Esophagus squamous epithelium (tissue), 5 donors: ENCODE data around the gene NCOA7. TPM values are rescaled to one million over a fixed set of nuclear protein-coding genes. Genes with fewer than 3 reads are reported as not detected.

Source experiments
- DNase-seq: peaks from one replicate; lab custom pipeline; 2025; lab: John Stamatoyannopoulos, UW
- H3K27ac ChIP-seq, 4 donors: fragments of 200-600 bp; sonication (generic); one replicate each; pipeline ENCODE4 v1.5.1; 2016 to 2019; ENCODE audit warnings: mild to moderate bottlenecking in 1 of 4
- H3K27me3 ChIP-seq, 4 donors: fragments of 200-600 bp; sonication (generic); 1 replicate in 3 of 4; 2 replicates in 1 of 4; pipeline versions ENCODE4 v1.5.1 to v1.6.0; 2017 to 2021; ENCODE audit warnings: antibody characterized with exemption in 1 of 4
- H3K36me3 ChIP-seq, 3 donors: fragments of 200-600 bp; sonication (generic); one replicate each; pipeline ENCODE4 v1.5.1; 2016 to 2019
- H3K4me1 ChIP-seq, 3 donors: fragments of 200-600 bp; sonication (generic); one replicate each; pipeline ENCODE4 v1.5.1; 2017 to 2019
- H3K4me3 ChIP-seq, 4 donors: fragments of 200-600 bp; sonication (generic); 1 replicate in 3 of 4; 2 replicates in 1 of 4; pipeline ENCODE4 v1.5.1; 2016 to 2019; ENCODE audit warnings: mild to moderate bottlenecking in 2 of 4, moderate library complexity in 1 of 4
- H3K9me3 ChIP-seq, 3 donors: fragments of 200-600 bp; sonication (generic); one replicate each; pipeline ENCODE4 v1.5.1; 2016 to 2019
- CTCF ChIP-seq, 6 experiments: fragments of 450-650 bp in 4 of 6; fragments of 200-600 bp in 2 of 6; sonication (generic) in 2 of 6; IDR thresholded peaks; one replicate each; pipeline ENCODE4 v1.5.1; 2016 to 2019; ENCODE audit warnings: antibody characterized with exemption in 6 of 6, mild to moderate bottlenecking in 4 of 6, moderate library complexity in 4 of 6
- POLR2A ChIP-seq, 4 donors: fragments of 450-650 bp; IDR thresholded peaks; one replicate each; pipeline ENCODE4 v1.6.1; 2017; ENCODE audit warnings: antibody characterized with exemption in 4 of 4, mild to moderate bottlenecking in 4 of 4, moderate library complexity in 3 of 4
- WGBS, 2 donors: methylation state at CpG; one replicate each; pipeline ENCODE4 v1.1.5; 2018; 5-methylcytosine and 5-hydroxymethylcytosine counted together
- intact Hi-C: fragments of 100-400 bp; cut with DNase I; formaldehyde crosslinking; loops from one replicate; pipeline ENCODE4 v1.15.0; 2022
- total RNA-seq, 4 donors: library from RNA; depleted of rRNA; stranded (reverse); fragments of >200 nt; gene quantifications; one replicate each; pipeline ENCODE4 v1.1.0, GENCODE V29; 2016
- donor health status: DM: yes; HTN: yes; CAD: no.

The NCOA7 gene
- total RNA-seq, 4 donors from 2014 or later, result 30.9 to 85.1 (median 45.8) TPM

- Histone ChIP-seq H3K4me3 (peak overlapping the region in 1 of 4 donors; percentile 57), H3K27ac (peak overlapping the region; percentile 84 to 93 (median 89)), H3K36me3 (peaks cover 5 to 54% (median 6%) of the 10 kb centered on the region in 3 donors), H3K9me3 (no peaks in the 10 kb centered on the region), H3K27me3 (no peaks in the 10 kb centered on the region), H3K4me1 (peaks cover 0 to 64% (median 15%) of the 10 kb centered on the region in 3 donors)
- intact Hi-C loops, result no loop called here
- TF ChIP-seq CTCF (IDR thresholded peaks at IDR 0.05), result no peak
- TF ChIP-seq POLR2A (IDR thresholded peaks at IDR 0.05), result no peak
- no peak for DNase-seq
- WGBS, 2 donors, result 58 to 70% methylated on average over 3 to 4 of the region's 4 CpGs
These were observed 127.5 kb downstream of the NCOA7 start for GRCh38 chr6:125918230-125918629.

- Histone ChIP-seq H3K4me3 (peak overlapping the region; percentile 36 to 57 (median 45)), H3K27ac (peak overlapping the region; percentile 84 to 93 (median 89)), H3K36me3 (peaks cover 6 to 61% (median 7%) of the 10 kb centered on the region in 3 donors), H3K27me3 (no peaks in the 10 kb centered on the region), H3K4me1 (peaks cover 0 to 66% (median 15%) of the 10 kb centered on the region in 3 donors), H3K9me3 (no peaks in the 10 kb centered on the region)
- peak in 1 of 6 experiments; percentile 3 for TF ChIP-seq CTCF (IDR thresholded peaks at IDR 0.05)
- peak in 3 of 4 donors; percentile 55 to 76 (median 61) for TF ChIP-seq POLR2A (IDR thresholded peaks at IDR 0.05)
- intact Hi-C loops, result no loop called here
- whole genome bisulfite sequencing, 2 donors, result 10 to 18% methylated on average over 11 to 12 of the region's 13 CpGs
- DNase-seq, result no peak
These were observed 128.2 kb downstream of the NCOA7 start for GRCh38 chr6:125918681-125919566.

- no peak for TF ChIP-seq POLR2A (IDR thresholded peaks at IDR 0.05)
- no peak for TF ChIP-seq CTCF (IDR thresholded peaks at IDR 0.05)
- DNase-seq, result no peak
- intact Hi-C loops, result no loop called here
- Histone ChIP-seq H3K4me3 (peak overlapping the region; percentile 36 to 57 (median 45)), H3K9me3 (no peaks in the 10 kb centered on the region), H3K27me3 (no peaks in the 10 kb centered on the region), H3K27ac (peak overlapping the region; percentile 80 to 93 (median 89)), H3K36me3 (peaks cover 7 to 68% (median 7%) of the 10 kb centered on the region in 3 donors), H3K4me1 (peaks cover 3 to 68% (median 15%) of the 10 kb centered on the region in 3 donors)
- 16 to 43% methylated on average over 3 of the region's 3 CpGs for WGBS, 2 donors
These were observed 128.9 kb downstream of the NCOA7 start for GRCh38 chr6:125919618-125920017.

GRCh38 chr6:125922322-125922860 lies 131.6 kb downstream of the NCOA7 start:
- no peak for DNase-seq
- 34 to 63% methylated on average over 8 of the region's 8 CpGs for WGBS, 2 donors
- Histone ChIP-seq H3K4me1 (peaks cover 6 to 84% (median 15%) of the 10 kb centered on the region in 3 donors), H3K9me3 (no peaks in the 10 kb centered on the region), H3K4me3 (peak overlapping the region in 1 of 4 donors; percentile 57), H3K27me3 (no peaks in the 10 kb centered on the region), H3K36me3 (peaks cover 7 to 70% (median 12%) of the 10 kb centered on the region in 3 donors), H3K27ac (peak overlapping the region in 3 of 4 donors; percentile 45 to 93 (median 65))
- TF ChIP-seq POLR2A (IDR thresholded peaks at IDR 0.05), result no peak
- no peak for TF ChIP-seq CTCF (IDR thresholded peaks at IDR 0.05)
- intact Hi-C loops, result no loop called here
